Muscle of leg (tissue), 11 donors: Measurements from ENCODE around the gene KCTD15. TPM values are rescaled to one million over a fixed set of nuclear protein-coding genes. Genes with fewer than 3 reads are reported as not detected.
A peak's percentile ranks its signal among the peaks of the same experiment; 100 is the strongest.

Experiments
- DNase-seq: peaks from one replicate; pipeline ENCODE4 v3.0.0; 2013
- H3K27ac ChIP-seq: one replicate; pipeline ENCODE4 v1.5.1; 2013; ENCODE audit warnings: mild to moderate bottlenecking, low read length, control low read depth
- H3K27me3 ChIP-seq: one replicate; pipeline ENCODE4 v1.6.1; 2013; ENCODE audit warnings: low read length; ENCODE audit not compliant: control insufficient read depth, insufficient read depth
- H3K36me3 ChIP-seq: one replicate; pipeline ENCODE4 v1.6.1; 2013; ENCODE audit warnings: low read length; ENCODE audit not compliant: control insufficient read depth, insufficient read depth
- H3K4me1 ChIP-seq: one replicate; pipeline ENCODE4 v1.6.1; 2013; ENCODE audit warnings: low read length; ENCODE audit not compliant: control insufficient read depth, insufficient read depth
- H3K4me3 ChIP-seq: one replicate; pipeline ENCODE4 v1.5.1; 2013; ENCODE audit warnings: low read length, control low read depth
- H3K9me3 ChIP-seq: replicated peaks from 2 replicates; pipeline ENCODE4 v1.6.1; 2013; ENCODE audit warnings: low read depth, low read length; ENCODE audit not compliant: control insufficient read depth
- WGBS: methylation state at CpG from one replicate; pipeline ENCODE4 v1.1.5; 2013; ENCODE audit warnings: missing lambda C conversion rate; ENCODE audit not compliant: insufficient coverage; 5-methylcytosine and 5-hydroxymethylcytosine counted together
- polyA plus RNA-seq, 8 donors: library from polyadenylated mRNA; unstranded; fragments of 120-200 nt; gene quantifications; one replicate each; pipeline versions ENCODE4 v1.2.1 to v1.2.3, GENCODE V29; 2013; ENCODE audit warnings: inconsistent platforms in 1 of 8, low replicate concordance in 1 of 8; ENCODE audit not compliant: insufficient read length in 8 of 8, insufficient read depth in 1 of 8
- total RNA-seq: library from RNA; stranded (reverse); fragments of 120-200 nt; gene quantifications from one replicate; pipeline ENCODE4 v1.2.4, GENCODE V29; 2013

KCTD15 gene
- total and polyA plus RNA-seq, 9 donors, result 23.8 to 45.8 (median 34.5) TPM

- Histone ChIP-seq H3K9me3 (no peaks in the 10 kb centered on the region), H3K4me3 (no peak overlapping the region), H3K4me1 (peaks cover 7% of the 10 kb centered on the region), H3K27me3 (peaks cover 7% of the 10 kb centered on the region), H3K27ac (no peak overlapping the region), H3K36me3 (no peaks in the 10 kb centered on the region)
- DNase-seq, result no peak
- 80% methylated on average over 6 of the region's 6 CpGs for WGBS
Measured at GRCh38 chr19:33752945-33753344, 43.7 kb upstream of the KCTD15 start.

- 57% methylated on average over 7 of the region's 7 CpGs for WGBS
- Histone ChIP-seq H3K36me3 (no peaks in the 10 kb centered on the region), H3K4me3 (no peak overlapping the region), H3K27ac (no peak overlapping the region), H3K27me3 (peaks cover 7% of the 10 kb centered on the region), H3K9me3 (no peaks in the 10 kb centered on the region), H3K4me1 (peaks cover 15% of the 10 kb centered on the region)
- no peak for DNase-seq
Measured at GRCh38 chr19:33754361-33754760, 42.3 kb upstream of the KCTD15 start.

GRCh38 chr19:33755099-33756035 lies 41.3 kb upstream of the KCTD15 start:
- H3K4me1 ChIP-seq, result peaks cover 15% of the 10 kb centered on the region
- H3K27ac ChIP-seq, result no peak overlapping the region
- H3K4me3 ChIP-seq, result no peak overlapping the region
- H3K36me3 ChIP-seq, result no peaks in the 10 kb centered on the region
- DNase-seq, result no peak
- H3K27me3 ChIP-seq, result peaks cover 7% of the 10 kb centered on the region
- 26% methylated on average over 15 of the region's 26 CpGs for WGBS
- no peaks in the 10 kb centered on the region for H3K9me3 ChIP-seq

- Histone ChIP-seq H3K9me3 (no peaks in the 10 kb centered on the region), H3K27me3 (peaks cover 7% of the 10 kb centered on the region), H3K4me3 (no peak overlapping the region), H3K4me1 (peaks cover 15% of the 10 kb centered on the region), H3K27ac (no peak overlapping the region), H3K36me3 (no peaks in the 10 kb centered on the region)
- 81% methylated on average over 9 of the region's 11 CpGs for WGBS
- no peak for DNase-seq
Measured at GRCh38 chr19:33756177-33756576, 40.5 kb upstream of the KCTD15 start.

- 40% methylated on average over 8 of the region's 12 CpGs for WGBS
- peaks cover 6% of the 10 kb centered on the region for H3K27me3 ChIP-seq
- H3K36me3 ChIP-seq, result no peaks in the 10 kb centered on the region
- no peak overlapping the region for H3K27ac ChIP-seq
- peaks cover 8% of the 10 kb centered on the region for H3K4me1 ChIP-seq
- no peaks in the 10 kb centered on the region for H3K9me3 ChIP-seq
- no peak overlapping the region for H3K4me3 ChIP-seq
- no peak for DNase-seq
Measured at GRCh38 chr19:33758541-33759013, 38.1 kb upstream of the KCTD15 start.

DNA sequence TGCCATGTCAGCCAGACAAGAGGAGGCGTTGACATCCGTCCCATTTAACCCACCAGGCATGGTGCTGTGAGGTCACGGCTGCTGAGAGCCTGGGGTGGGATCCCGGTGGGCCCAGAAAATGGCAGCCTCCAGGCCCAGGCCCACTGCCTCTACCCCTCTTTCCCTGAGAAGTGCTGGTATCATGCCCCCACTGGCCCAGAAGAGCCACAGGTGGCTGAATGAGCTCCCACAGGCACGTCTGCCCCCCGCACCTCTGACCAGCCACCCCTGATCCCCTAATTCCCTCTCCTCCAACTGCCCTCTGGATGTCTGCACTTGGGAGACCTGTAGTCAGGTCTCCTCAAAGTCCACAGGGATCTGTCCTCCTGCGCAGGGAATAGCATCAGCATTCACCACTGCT lies 37.3 kb upstream of the KCTD15 start:
- Histone ChIP-seq H3K4me3 (no peak overlapping the region), H3K4me1 (peaks cover 8% of the 10 kb centered on the region), H3K27ac (no peak overlapping the region), H3K36me3 (no peaks in the 10 kb centered on the region), H3K27me3 (peaks cover 6% of the 10 kb centered on the region), H3K9me3 (no peaks in the 10 kb centered on the region)
- 87% methylated on average over 7 of the region's 7 CpGs for WGBS
- no peak for DNase-seq

GRCh38 chr19:33763633-33764371 lies 32.9 kb upstream of the KCTD15 start:
- Histone ChIP-seq H3K9me3 (no peaks in the 10 kb centered on the region), H3K27me3 (peaks cover 2% of the 10 kb centered on the region), H3K27ac (no peak overlapping the region), H3K4me3 (no peak overlapping the region), H3K36me3 (no peaks in the 10 kb centered on the region), H3K4me1 (peaks cover under 1% of the 10 kb centered on the region)
- no peak for DNase-seq
- WGBS, result 73% methylated on average over 11 of the region's 11 CpGs

DNA sequence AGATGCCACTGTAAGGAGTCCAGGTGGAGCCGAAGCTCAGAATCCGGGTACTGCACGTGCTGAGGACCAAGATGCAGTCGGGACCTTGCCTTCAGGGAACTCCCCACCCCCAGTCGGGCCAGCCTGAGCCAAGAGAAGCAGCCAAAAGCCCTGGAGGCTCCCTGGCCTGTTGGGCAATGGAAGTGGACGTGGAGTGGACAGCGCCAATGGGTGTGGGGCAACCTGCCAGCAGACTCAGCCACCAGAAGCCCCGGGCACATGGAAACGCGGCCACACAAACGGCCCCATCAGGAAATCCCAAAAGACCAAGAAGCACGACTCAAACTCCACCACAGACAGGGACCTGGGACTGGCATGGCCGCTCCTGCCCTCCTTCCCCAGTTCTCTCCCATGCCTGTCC lies 30.0 kb upstream of the KCTD15 start:
- H3K27me3 ChIP-seq, result peaks cover 7% of the 10 kb centered on the region
- no peak overlapping the region for H3K27ac ChIP-seq
- no peaks in the 10 kb centered on the region for H3K36me3 ChIP-seq
- DNase-seq, result no peak
- 79% methylated on average over 9 of the region's 13 CpGs for WGBS
- H3K4me1 ChIP-seq, result no peaks in the 10 kb centered on the region
- H3K9me3 ChIP-seq, result no peaks in the 10 kb centered on the region
- H3K4me3 ChIP-seq, result no peak overlapping the region

GRCh38 chr19:33767898-33768413 lies 28.7 kb upstream of the KCTD15 start:
- Histone ChIP-seq H3K4me3 (no peak overlapping the region), H3K36me3 (no peaks in the 10 kb centered on the region), H3K27ac (no peak overlapping the region), H3K9me3 (no peaks in the 10 kb centered on the region), H3K4me1 (no peaks in the 10 kb centered on the region), H3K27me3 (peaks cover 4% of the 10 kb centered on the region)
- peak; percentile 40 for DNase-seq
- WGBS, result 16% methylated on average over 5 of the region's 9 CpGs

- H3K27ac ChIP-seq, result no peak overlapping the region
- no peaks in the 10 kb centered on the region for H3K9me3 ChIP-seq
- H3K4me1 ChIP-seq, result no peaks in the 10 kb centered on the region
- DNase-seq, result no peak
- peaks cover 4% of the 10 kb centered on the region for H3K27me3 ChIP-seq
- no peak overlapping the region for H3K4me3 ChIP-seq
- 52% methylated on average over 4 of the region's 6 CpGs for WGBS
- H3K36me3 ChIP-seq, result no peaks in the 10 kb centered on the region
Measured at GRCh38 chr19:33769208-33769607, 27.5 kb upstream of the KCTD15 start.
